SK-N-MC (cell line): Measurements from ENCODE around the gene CYS1.

Experiments used
- DNase-seq: peaks from one replicate; pipeline ENCODE4 v3.0.0-alpha.2; 2011; ENCODE audit warnings: low read depth, low spot score
- H3K27ac ChIP-seq: fragments of 200-600 bp; sonication (generic); 2 replicates; pipeline ENCODE4 v1.5.1; 2016; ENCODE audit warnings: mixed run types
- H3K36me3 ChIP-seq: fragments of 200-600 bp; sonication (generic); 2 replicates; pipeline ENCODE4 v1.6.1; 2017; ENCODE audit warnings: antibody characterized with exemption, low read length, mixed read lengths; ENCODE audit not compliant: insufficient read depth
- H3K4me3 ChIP-seq: fragments of 200-600 bp; sonication (generic); 2 replicates; pipeline ENCODE4 v1.5.1; 2016
- H3K9ac ChIP-seq: fragments of 200-600 bp; sonication (generic); 2 replicates; pipeline ENCODE4 v1.8.0; 2017; ENCODE audit warnings: mixed run types, mixed read lengths; ENCODE audit not compliant: insufficient read length
- H3K9me3 ChIP-seq: fragments of 200-600 bp; sonication (generic); 2 replicates; pipeline ENCODE4 v1.6.1; 2017; ENCODE audit warnings: low read depth, mild to moderate bottlenecking, antibody characterized with exemption, low read length, moderate library complexity, mixed read lengths
- EZH2 ChIP-seq: fragments of 200-600 bp; sonication (generic); IDR thresholded peaks from one replicate; pipeline ENCODE4 v1.6.1; 2017; ENCODE audit warnings: antibody characterized with exemption
- FOXP2 ChIP-seq: optimal IDR thresholded peaks from 2 replicates; pipeline ENCODE3; 2011; ENCODE audit warnings: mild to moderate bottlenecking, moderate library complexity; ENCODE audit not compliant: insufficient read depth; ENCODE audit errors: extremely low read length, control extremely low read depth
- POLR2AphosphoS5 ChIP-seq: IDR thresholded peaks from 2 replicates; pipeline ENCODE4 v1.6.1; 2012; ENCODE audit warnings: mild to moderate bottlenecking, low read depth, low read length, borderline replicate concordance

The CYS1 gene

GRCh38 chr2:10078001-10078400 lies 2.2 kb downstream of the CYS1 start:
- no peak for DNase-seq
- no peaks in the 10 kb centered on the region for H3K36me3 ChIP-seq
- H3K9ac ChIP-seq: no peak overlapping the region
- H3K4me3 ChIP-seq: no peak overlapping the region
- no peak overlapping the region for H3K27ac ChIP-seq
- no peaks in the 10 kb centered on the region for H3K9me3 ChIP-seq
- TF ChIP-seq POLR2AphosphoS5 (no peak), EZH2 (no peak), FOXP2 (no peak)

- Histone ChIP-seq H3K36me3 (no peaks in the 10 kb centered on the region), H3K27ac (no peak overlapping the region), H3K4me3 (no peak overlapping the region), H3K9me3 (no peaks in the 10 kb centered on the region), H3K9ac (no peak overlapping the region)
- TF ChIP-seq FOXP2 (no peak), EZH2 (no peak), POLR2AphosphoS5 (no peak)
- DNase-seq: no peak
Observed at GRCh38 chr2:10076988-10077527, 3.2 kb downstream of the CYS1 start.

- no peak overlapping the region for H3K27ac ChIP-seq
Observed at GRCh38 chr2:10076511-10076910, 3.7 kb downstream of the CYS1 start.

GRCh38 chr2:10075571-10076209 lies 4.5 kb downstream of the CYS1 start:
- Histone ChIP-seq H3K27ac (no peak overlapping the region), H3K9me3 (no peaks in the 10 kb centered on the region), H3K9ac (no peak overlapping the region), H3K36me3 (no peaks in the 10 kb centered on the region), H3K4me3 (no peak overlapping the region)
- no peak for TF ChIP-seq FOXP2
- TF ChIP-seq EZH2: no peak
- TF ChIP-seq POLR2AphosphoS5: no peak
- no peak for DNase-seq

More at GRCh38 chr2:10076511-10076910, 3.7 kb downstream of the CYS1 start:
- DNase-seq: no peak
- Histone ChIP-seq H3K4me3 (no peak overlapping the region), H3K36me3 (no peaks in the 10 kb centered on the region), H3K9me3 (no peaks in the 10 kb centered on the region), H3K9ac (no peak overlapping the region)
- no peak for TF ChIP-seq POLR2AphosphoS5

GRCh38 chr2:10075101-10075500 lies 5.1 kb downstream of the CYS1 start:
- H3K4me3 ChIP-seq: no peak overlapping the region
- no peak overlapping the region for H3K9ac ChIP-seq
- no peak for TF ChIP-seq FOXP2
- TF ChIP-seq EZH2: no peak
- no peak for TF ChIP-seq POLR2AphosphoS5
- no peaks in the 10 kb centered on the region for H3K36me3 ChIP-seq
- DNase-seq: no peak
- no peak overlapping the region for H3K27ac ChIP-seq
- no peaks in the 10 kb centered on the region for H3K9me3 ChIP-seq

- Histone ChIP-seq H3K4me3 (no peak overlapping the region), H3K36me3 (no peaks in the 10 kb centered on the region), H3K9me3 (no peaks in the 10 kb centered on the region), H3K27ac (no peak overlapping the region), H3K9ac (no peak overlapping the region)
- no peak for TF ChIP-seq FOXP2
- no peak for TF ChIP-seq POLR2AphosphoS5
- TF ChIP-seq EZH2: no peak
- no peak for DNase-seq
Observed at GRCh38 chr2:10073706-10074105, 6.5 kb downstream of the CYS1 start.

GRCh38 chr2:10072656-10073480 lies 7.3 kb downstream of the CYS1 start:
- no peak overlapping the region for H3K4me3 ChIP-seq

GRCh38 chr2:10071595-10071994 lies 8.6 kb downstream of the CYS1 start:
- DNase-seq: no peak
- Histone ChIP-seq H3K9ac (no peak overlapping the region), H3K36me3 (no peaks in the 10 kb centered on the region), H3K4me3 (no peak overlapping the region), H3K9me3 (no peaks in the 10 kb centered on the region), H3K27ac (no peak overlapping the region)
- no peak for TF ChIP-seq EZH2
- no peak for TF ChIP-seq FOXP2
- TF ChIP-seq POLR2AphosphoS5: no peak

More at GRCh38 chr2:10072656-10073480, 7.3 kb downstream of the CYS1 start:
- no peak overlapping the region for H3K9ac ChIP-seq
- TF ChIP-seq POLR2AphosphoS5 (no peak), EZH2 (no peak), FOXP2 (no peak)
- no peak overlapping the region for H3K27ac ChIP-seq
- H3K36me3 ChIP-seq: no peaks in the 10 kb centered on the region
- H3K9me3 ChIP-seq: no peaks in the 10 kb centered on the region
- DNase-seq: peak; percentile 66
